K562 (cell line): ENCODE measurements around the gene PODXL2. TPM values are rescaled to one million over a fixed set of nuclear protein-coding genes. Genes with fewer than 3 reads are reported as not detected.

Experiments
- ATAC-seq: fragments of 200-7000 bp; cut with Tn5 transposase; 3 replicates; pipeline ENCODE4 v1.9.1; 2020; ENCODE audit warnings: moderate library complexity
- BruUV-seq: library from RNA; stranded (reverse); fragments of 400-500 nt; replicated peaks from 2 replicates; lab custom pipeline; 2021; lab: Mats Ljungman, UMichigan
- CTCF ChIA-PET: fragments of 300-600 bp; formaldehyde crosslinking; extraction: SDS; loops from one replicate; lab custom pipeline; 2021; ENCODE audit warnings: low intra/inter-chr PET ratio; lab: Yijun Ruan, JAX
- POLR2A ChIA-PET: fragments of 300-600, 350-650 bp; sonication (Branson Sonifier 250); formaldehyde crosslinking; extraction: SDS; loops from one replicate; lab custom pipeline; 2021; ENCODE audit warnings: antibody characterized with exemption, inconsistent platforms; lab: Yijun Ruan, JAX
- DNase-seq, 4 experiments: peaks; one replicate each; pipeline versions ENCODE4 v3.0.0 to v3.0.0-alpha.2; 2011 to 2018; ENCODE audit warnings: low spot score in 3 of 4, mixed read lengths in 3 of 4; ENCODE audit errors: extremely low read depth in 1 of 4
- FAIRE-seq: peaks from 2 replicates; lab custom pipeline; 2011; peaks lifted over from hg19 to GRCh38; lab: Jason Lieb, UNC
- H2AFZ ChIP-seq: 2 replicates; pipeline ENCODE4 v1.6.0; 2011; ENCODE audit warnings: low read depth, low read length, control low read depth, inconsistent platforms
- H3K27ac ChIP-seq: fragments of 200-600 bp; 3 replicates; pipeline ENCODE4 v1.8.0; 2011; ENCODE audit warnings: low read depth, mild to moderate bottlenecking, control low read depth, inconsistent platforms, low read length, moderate library complexity, mixed read lengths; ENCODE audit errors: extremely low read depth
- H3K27me3 ChIP-seq, 2 experiments: fragments of 300-600 bp in 1 of 2; 2 replicates in 1 of 2; 3 replicates in 1 of 2; pipeline versions ENCODE4 v1.6.0 to v1.8.0; 2011; ENCODE audit warnings: inconsistent platforms in 2 of 2, low read length in 2 of 2, mild to moderate bottlenecking in 1 of 2, mixed read lengths in 1 of 2, moderate library complexity in 1 of 2; ENCODE audit not compliant: control insufficient read depth in 2 of 2, insufficient read depth in 2 of 2
- H3K36me3 ChIP-seq: fragments of 300-600 bp; 3 replicates; pipeline ENCODE4 v1.8.0; 2011; ENCODE audit warnings: mild to moderate bottlenecking, low read length, inconsistent platforms; ENCODE audit not compliant: control insufficient read depth, insufficient read depth
- H3K4me1 ChIP-seq, 2 experiments: fragments of 200-600 bp in 1 of 2; replicated peaks in 1 of 2; 2 replicates in 1 of 2; 3 replicates in 1 of 2; pipeline versions ENCODE4 v1.5.1 to v1.8.0; 2011; ENCODE audit warnings: inconsistent platforms in 2 of 2, low read length in 2 of 2, mild to moderate bottlenecking in 1 of 2, mixed read lengths in 1 of 2, moderate library complexity in 1 of 2; ENCODE audit not compliant: control insufficient read depth in 2 of 2, insufficient read depth in 2 of 2
- H3K4me2 ChIP-seq: 2 replicates; pipeline ENCODE4 v1.6.1; 2011; ENCODE audit warnings: low read length, control low read depth, inconsistent platforms, mixed read lengths; ENCODE audit not compliant: insufficient read depth
- H3K4me3 ChIP-seq: fragments of 200-600 bp; sonication (generic), shearing (Covaris generic); 2 replicates; pipeline ENCODE4 v1.5.1; 2016; ENCODE audit warnings: control low read depth, inconsistent platforms
- H3K79me2 ChIP-seq: fragments of 200-600 bp; 3 replicates; pipeline ENCODE4 v1.8.0; 2011; ENCODE audit warnings: low read length, inconsistent platforms; ENCODE audit not compliant: control insufficient read depth, insufficient read depth
- H3K9ac ChIP-seq, 2 experiments: 2 replicates each; pipeline versions ENCODE4 v1.6.0 to v1.6.1; 2011; ENCODE audit warnings: low read depth in 2 of 2, low read length in 2 of 2, control low read depth in 1 of 2, inconsistent platforms in 1 of 2, mild to moderate bottlenecking in 1 of 2, mixed read lengths in 1 of 2; ENCODE audit not compliant: insufficient read depth in 1 of 2
- H3K9me1 ChIP-seq: one replicate; pipeline ENCODE4 v1.6.0; 2011; ENCODE audit warnings: inconsistent platforms, mild to moderate bottlenecking, low read length, moderate library complexity; ENCODE audit not compliant: control insufficient read depth, insufficient read depth
- H3K9me3 ChIP-seq: replicated peaks from 2 replicates; pipeline ENCODE4 v1.5.1; 2011; ENCODE audit warnings: low read depth, low read length, inconsistent platforms; ENCODE audit not compliant: control insufficient read depth, insufficient read depth
- H4K20me1 ChIP-seq: replicated peaks from 2 replicates; pipeline ENCODE4 v1.6.1; 2011; ENCODE audit warnings: low read length, inconsistent platforms, mixed read lengths; ENCODE audit not compliant: control insufficient read depth, insufficient read depth
- CBX1 ChIP-seq: sonication (generic); IDR thresholded peaks from 2 replicates; pipeline ENCODE4 v1.6.1; 2016; ENCODE audit warnings: antibody characterized with exemption, low read depth, mild to moderate bottlenecking
- MCM2 ChIP-seq: fragments of 450-650 bp; IDR thresholded peaks from 2 replicates; pipeline ENCODE4 v1.6.1; 2017; ENCODE audit warnings: low read depth, mild to moderate bottlenecking
- ZBTB49 ChIP-seq: sonication (generic); formaldehyde crosslinking; IDR thresholded peaks from 2 replicates; pipeline ENCODE4 v1.8.0; 2022; ENCODE audit warnings: missing genetic modification reagents, mild to moderate bottlenecking, borderline replicate concordance
- ZNF143 ChIP-seq: sonication (generic); formaldehyde crosslinking; IDR thresholded peaks from 2 replicates; pipeline ENCODE4 v1.9.0; 2022; ENCODE audit warnings: mild to moderate bottlenecking, missing genetic modification reagents
- ZNF23 ChIP-seq: fragments of 250-450 bp; sonication (Bioruptor Pico); IDR thresholded peaks from 2 replicates; pipeline ENCODE4 v1.4.0; 2020; ENCODE audit warnings: mild to moderate bottlenecking
- WGBS: fragments of 100-300 bp; shearing (Covaris generic); methylation state at CpG from one replicate; pipeline ENCODE4 v1.1.6; 2016; ENCODE audit warnings: low coverage, mixed read lengths; ENCODE audit not compliant: insufficient coverage; ENCODE audit errors: missing lambda C conversion rate; 5-methylcytosine and 5-hydroxymethylcytosine counted together
- in situ Hi-C: fragments of 300-500 bp; cut with MboI; formaldehyde crosslinking; loops from 4 replicates; pipeline ENCODE4 v1.15.0; 2018; ENCODE audit warnings: inconsistent platforms, mixed read lengths
- intact Hi-C: fragments of 100-400 bp; cut with micrococcal nuclease; formaldehyde crosslinking; loops from 2 replicates; pipeline ENCODE4 v1.14.2; 2022
- polyA plus RNA-seq, 8 experiments: library from polyadenylated mRNA; depleted of rRNA in 4 of 8; stranded (reverse) in 5 of 8; unstranded in 3 of 8; fragments of >200 nt; fragmentation: Nextera tagmentation in 2 of 8; fragmentation: Illumina TruSeq in 1 of 8; extraction: Ambion mirVana in 2 of 8; extraction: Trizol in 1 of 8; gene quantifications; 2 replicates each; pipeline versions ENCODE4 v1.2.1 to v1.2.3, GENCODE V29; 2011 to 2014; ENCODE audit warnings: inconsistent platforms in 1 of 8, missing spikeins in 1 of 8
- total RNA-seq, 7 experiments: library from RNA; depleted of rRNA in 6 of 7; stranded (reverse); fragments of >200 nt in 6 of 7; fragmentation: Illumina TruSeq in 2 of 7; extraction: Trizol in 2 of 7; gene quantifications; 2 replicates each; pipeline versions ENCODE4 v1.2.1 to v1.2.3, GENCODE V29; 2011 to 2021; ENCODE audit warnings: low replicate concordance in 1 of 7

PODXL2 gene
- total and polyA plus RNA-seq, 9 of the 15 experiments (the other 6 are each of a cell fraction or from before 2014, with no cell fraction given): 0.03 to 52.5 (median 21.9) TPM

DNA sequence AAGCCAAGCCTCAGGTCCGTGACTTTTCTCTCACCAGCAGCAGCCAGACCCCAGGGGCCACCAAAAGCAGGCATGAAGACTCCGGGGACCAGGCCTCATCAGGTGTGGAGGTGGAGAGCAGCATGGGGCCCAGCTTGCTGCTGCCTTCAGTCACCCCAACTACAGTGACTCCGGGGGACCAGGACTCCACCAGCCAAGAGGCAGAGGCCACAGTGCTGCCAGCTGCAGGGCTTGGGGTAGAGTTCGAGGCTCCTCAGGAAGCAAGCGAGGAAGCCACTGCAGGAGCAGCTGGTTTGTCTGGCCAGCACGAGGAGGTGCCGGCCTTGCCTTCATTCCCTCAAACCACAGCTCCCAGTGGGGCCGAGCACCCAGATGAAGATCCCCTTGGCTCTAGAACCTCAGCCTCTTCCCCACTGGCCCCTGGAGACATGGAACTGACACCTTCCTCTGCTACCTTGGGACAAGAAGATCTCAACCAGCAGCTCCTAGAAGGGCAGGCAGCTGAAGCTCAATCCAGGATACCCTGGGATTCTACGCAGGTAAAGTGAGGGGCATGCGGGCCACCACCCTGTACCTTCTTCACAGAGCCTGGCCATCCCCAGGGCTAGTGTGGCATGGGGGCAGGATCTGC is 31.8 kb downstream of the PODXL2 start (continued):
- TF ChIP-seq ZBTB49 (CRISPR knock-in tag) (no peak), MCM2 (no peak), ZNF143 (CRISPR knock-in tag) (no peak)

- DNase-seq: no peak
- Histone ChIP-seq H3K9ac (no peak overlapping the region), H3K9me3 (no peaks in the 10 kb centered on the region), H3K4me3 (no peak overlapping the region), H3K4me2 (no peak overlapping the region), H3K27ac (no peak overlapping the region), H3K4me1 (no peaks in the 10 kb centered on the region; a peak in 1 of 5 replicates), H3K79me2 (no peaks in the 10 kb centered on the region), H3K9me1 (no peaks in the 10 kb centered on the region), H3K27me3 (no peaks in the 10 kb centered on the region), H3K36me3 (peaks cover 49% of the 10 kb centered on the region; the same call in 1 of the 3 replicates), H2AFZ (no peak overlapping the region), H4K20me1 (no peaks in the 10 kb centered on the region)
- no TSS peak for BruUV-seq
- FAIRE-seq: no peak
- ChIA-PET CTCF (no interaction called here), POLR2A (no interaction called here)
- no peak for ATAC-seq
- in situ Hi-C loops (no loop called here), intact Hi-C loops (no loop called here)
- TF ChIP-seq ZNF23: no peak
- no peak for TF ChIP-seq CBX1
- 92% methylated on average over 5 of the region's 5 CpGs for WGBS
Measured at GRCh38 chr3:127661600-127661999, 32.6 kb downstream of the PODXL2 start.
